ENCODE data around the gene RALY. TPM values are rescaled to one million over a fixed set of nuclear protein-coding genes. Genes with fewer than 3 reads are reported as not detected.

The RALY gene
- total RNA-seq, 1 donor = 67.4 TPM

DNA sequence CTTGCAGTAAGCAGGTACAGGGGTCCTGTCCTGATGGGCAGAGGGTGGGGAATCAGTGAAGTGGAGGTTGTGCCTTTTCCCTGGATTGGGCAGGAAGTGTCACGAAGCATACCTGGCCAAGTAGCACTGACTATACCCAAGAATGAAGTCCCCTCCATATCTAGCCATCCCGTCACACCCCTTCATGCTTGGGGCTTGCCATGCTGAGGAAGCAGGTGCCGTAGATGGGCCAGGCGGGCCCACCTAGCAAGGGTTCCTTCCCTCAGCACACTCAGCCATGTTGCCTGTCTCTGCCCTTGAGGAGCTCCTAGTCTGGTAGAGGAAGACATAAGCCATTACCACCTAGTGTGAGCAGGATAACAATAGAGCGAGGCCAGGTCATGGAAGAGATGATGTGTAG lies 84.8 kb downstream of the RALY start:
- TF ChIP-seq, protein P1, sequence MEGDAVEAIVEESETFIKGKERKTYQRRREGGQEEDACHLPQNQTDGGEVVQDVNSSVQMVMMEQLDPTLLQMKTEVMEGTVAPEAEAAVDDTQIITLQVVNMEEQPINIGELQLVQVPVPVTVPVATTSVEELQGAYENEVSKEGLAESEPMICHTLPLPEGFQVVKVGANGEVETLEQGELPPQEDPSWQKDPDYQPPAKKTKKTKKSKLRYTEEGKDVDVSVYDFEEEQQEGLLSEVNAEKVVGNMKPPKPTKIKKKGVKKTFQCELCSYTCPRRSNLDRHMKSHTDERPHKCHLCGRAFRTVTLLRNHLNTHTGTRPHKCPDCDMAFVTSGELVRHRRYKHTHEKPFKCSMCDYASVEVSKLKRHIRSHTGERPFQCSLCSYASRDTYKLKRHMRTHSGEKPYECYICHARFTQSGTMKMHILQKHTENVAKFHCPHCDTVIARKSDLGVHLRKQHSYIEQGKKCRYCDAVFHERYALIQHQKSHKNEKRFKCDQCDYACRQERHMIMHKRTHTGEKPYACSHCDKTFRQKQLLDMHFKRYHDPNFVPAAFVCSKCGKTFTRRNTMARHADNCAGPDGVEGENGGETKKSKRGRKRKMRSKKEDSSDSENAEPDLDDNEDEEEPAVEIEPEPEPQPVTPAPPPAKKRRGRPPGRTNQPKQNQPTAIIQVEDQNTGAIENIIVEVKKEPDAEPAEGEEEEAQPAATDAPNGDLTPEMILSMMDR (IDR thresholded peaks at IDR 0.05; ENCODE audit: insufficient read depth, low read length) = no peak
- H3K4me3 ChIP-seq (ENCODE audit: low read depth, low read length) = no peak overlapping the region
- no peak for DNase-seq (ENCODE audit: low read depth)

DNA sequence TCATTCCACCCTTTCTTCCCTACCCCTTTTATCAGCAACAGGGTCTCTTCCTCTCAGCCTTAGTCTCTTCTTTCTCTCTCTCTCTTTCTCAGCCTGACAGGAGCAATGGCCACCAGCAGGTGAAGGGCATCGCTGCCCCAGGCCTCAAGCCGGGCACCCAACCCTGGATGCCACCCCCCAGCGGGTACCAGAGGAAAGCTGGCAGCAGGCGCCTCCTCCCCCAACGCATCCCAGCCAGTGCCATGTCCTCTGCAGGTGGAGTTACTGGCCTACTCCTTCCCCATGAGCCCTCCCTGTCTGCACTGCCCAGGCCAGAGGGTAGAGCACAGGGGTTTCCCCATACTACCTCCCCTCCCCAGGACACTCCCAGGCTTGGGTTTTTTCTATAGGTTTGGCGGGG lies 86.1 kb downstream of the RALY start:
- no peak overlapping the region for H3K4me3 ChIP-seq (ENCODE audit: low read depth, low read length)
- no peak for DNase-seq (ENCODE audit: low read depth)
- TF ChIP-seq, protein P1 (IDR thresholded peaks at IDR 0.05; ENCODE audit: insufficient read depth, low read length) = no peak

DNA sequence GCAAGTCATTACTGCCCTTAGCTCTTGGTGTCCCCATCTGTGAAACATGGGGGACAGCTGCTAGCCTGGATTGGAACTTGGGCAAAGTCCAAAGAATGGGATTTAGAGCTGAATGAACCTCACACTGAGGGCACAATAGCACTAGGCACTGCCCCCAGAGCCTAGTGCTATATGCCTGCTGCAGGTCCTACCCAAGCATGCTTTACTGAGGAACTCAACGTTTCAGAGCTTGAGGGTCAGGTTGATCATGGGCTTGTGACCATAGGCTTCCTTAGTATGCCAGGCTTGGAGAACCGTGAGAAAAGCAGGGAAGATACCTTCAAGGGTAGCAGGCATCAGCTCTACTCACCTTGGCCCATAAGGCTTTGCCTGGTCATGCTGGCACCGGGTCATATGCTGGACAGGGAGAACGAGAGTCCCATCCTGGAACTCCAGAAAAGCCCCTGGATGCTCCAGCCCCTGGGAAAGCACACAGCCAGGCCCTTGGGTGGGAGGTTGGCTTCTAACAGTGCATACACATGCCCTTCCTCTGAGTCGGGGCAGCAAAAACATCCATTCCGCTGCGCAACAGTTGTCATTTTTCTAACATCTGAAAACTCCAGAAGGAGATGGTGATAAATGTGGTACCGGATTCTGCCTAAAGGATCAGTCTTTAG lies 88.6 kb downstream of the RALY start:
- TF ChIP-seq, protein P1 (IDR thresholded peaks at IDR 0.05; ENCODE audit: insufficient read depth, low read length) = no peak
- H3K4me3 ChIP-seq (ENCODE audit: low read depth, low read length) = no peak overlapping the region
- DNase-seq (ENCODE audit: low read depth) = no peak

DNA sequence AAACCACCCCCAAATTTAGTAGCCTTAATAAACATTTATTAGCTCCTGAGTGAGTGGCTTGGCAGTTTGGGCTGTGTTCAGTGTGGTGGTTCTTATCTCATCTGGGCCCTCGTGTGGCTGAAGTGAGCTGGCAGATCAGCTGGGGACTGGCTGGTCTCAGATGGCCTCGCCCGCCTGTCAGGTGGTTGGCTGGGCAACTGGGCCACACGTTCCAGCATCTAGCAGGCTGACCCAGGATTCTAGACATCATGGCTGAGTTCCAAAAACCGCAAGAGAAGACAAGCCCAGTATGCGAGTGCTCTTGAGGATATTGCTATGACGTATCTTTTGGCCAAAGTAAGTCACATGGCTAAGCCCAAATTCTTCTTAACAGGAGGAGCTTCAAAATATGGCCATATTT lies 89.4 kb downstream of the RALY start:
- TF ChIP-seq, protein P1 (IDR thresholded peaks at IDR 0.05; ENCODE audit: insufficient read depth, low read length) = peak; percentile 29
- peak; percentile 99 for DNase-seq (ENCODE audit: low read depth)
- no peak overlapping the region for H3K4me3 ChIP-seq (ENCODE audit: low read depth, low read length)

DNA sequence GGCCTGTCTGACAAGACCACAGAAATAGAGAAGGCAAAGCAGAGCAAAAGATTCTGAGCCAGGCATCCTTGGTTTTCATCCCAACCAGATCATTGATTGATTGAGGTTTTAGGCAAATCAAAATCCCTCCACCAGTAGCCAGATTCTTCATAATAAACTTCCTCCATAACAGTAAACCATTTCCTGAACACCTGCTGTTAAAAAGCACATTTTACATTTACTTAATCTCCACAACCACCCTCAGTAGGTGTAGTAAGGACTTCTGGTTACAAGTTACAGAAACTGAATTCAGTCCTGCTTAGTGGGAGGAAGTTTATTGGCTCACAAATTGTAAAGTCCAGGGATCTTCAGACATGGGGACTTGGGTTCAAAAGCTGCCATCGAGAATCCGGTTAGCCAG lies 90.1 kb downstream of the RALY start:
- H3K4me3 ChIP-seq (ENCODE audit: low read depth, low read length) = no peak overlapping the region
- no peak for DNase-seq (ENCODE audit: low read depth)
- TF ChIP-seq, protein P1 (IDR thresholded peaks at IDR 0.05; ENCODE audit: insufficient read depth, low read length) = no peak

DNA sequence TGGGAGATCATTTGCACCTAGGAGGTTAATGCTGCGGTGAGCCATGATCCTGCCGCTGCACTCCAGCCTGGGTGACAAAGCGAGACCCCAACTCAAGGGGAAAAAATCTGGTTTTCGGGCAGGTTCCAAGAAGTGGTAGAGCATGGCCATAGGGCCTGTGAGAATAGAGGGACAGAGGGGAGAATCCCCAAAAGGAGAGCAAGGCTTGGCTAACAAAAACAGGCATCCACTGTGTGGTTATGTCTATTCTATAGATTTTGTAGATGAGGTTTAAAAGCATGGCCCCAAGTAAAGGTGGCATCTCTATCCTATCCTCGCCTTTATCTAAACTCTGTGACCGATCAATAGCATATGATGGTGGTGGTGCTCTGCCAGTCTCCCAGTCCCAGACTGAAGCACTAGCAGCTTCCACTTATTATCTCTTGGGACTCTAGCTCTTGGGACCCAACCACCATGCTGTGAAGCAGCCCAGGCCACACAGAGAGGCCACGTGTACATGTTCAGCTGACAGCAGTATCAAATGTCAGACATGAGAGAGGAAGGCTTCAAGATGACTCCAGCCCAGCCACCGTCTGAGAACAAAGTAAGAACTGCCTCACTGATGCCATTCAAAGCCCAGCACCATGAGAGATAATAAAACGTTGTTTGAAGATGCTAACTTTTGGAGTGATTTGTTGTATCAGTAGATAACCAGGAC lies 90.7 kb downstream of the RALY start:
- H3K4me3 ChIP-seq (ENCODE audit: low read depth, low read length) = no peak overlapping the region
- TF ChIP-seq, protein P1 (IDR thresholded peaks at IDR 0.05; ENCODE audit: insufficient read depth, low read length) = no peak
- no peak for DNase-seq (ENCODE audit: low read depth)

Measured in fibroblast of the aortic adventitia (primary cell).